ENCODE results near the gene KLF15. TPM values are rescaled to one million over a fixed set of nuclear protein-coding genes. Genes with fewer than 3 reads are reported as not detected.

Gene KLF15
- total RNA-seq, 1 donor from 2014 or later, result 44.6 TPM

DNA sequence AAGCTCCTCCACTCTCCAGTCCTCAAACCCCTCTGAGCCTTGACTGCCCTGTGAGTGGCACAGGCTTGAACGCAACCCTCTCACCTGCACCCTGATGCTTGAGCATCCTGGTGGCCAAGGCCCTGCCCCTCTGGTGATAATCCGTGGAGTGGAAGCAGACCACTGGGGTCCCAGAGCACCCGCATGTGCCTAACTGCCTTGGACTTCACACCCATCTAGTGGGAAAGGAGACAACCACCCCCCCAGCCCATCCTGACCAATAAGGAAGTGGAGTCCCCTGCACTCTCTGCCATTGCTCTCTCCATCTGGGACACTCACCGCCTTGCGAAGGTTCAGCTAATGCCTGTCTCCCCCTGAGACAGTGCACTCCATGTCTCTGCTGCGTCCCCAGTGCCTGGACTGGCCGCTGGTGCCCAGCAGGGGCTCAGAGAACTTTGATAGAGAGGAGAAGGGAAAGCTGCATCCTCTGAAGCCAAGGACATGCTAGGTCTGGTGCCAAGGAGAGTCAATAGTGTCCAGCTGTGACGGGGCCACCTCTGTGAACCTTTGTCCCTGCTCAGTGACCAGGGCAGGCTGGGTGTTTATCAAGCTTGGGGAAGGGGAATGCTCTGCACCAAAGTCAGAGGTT lies 3.4 kb downstream of the KLF15 start:
- H3K27me3 ChIP-seq, result no peaks in the 10 kb centered on the region
- DNase-seq (peak; percentile 56), ATAC-seq (no peak)
- H3K36me3 ChIP-seq, result peaks cover 25% of the 10 kb centered on the region
- intact Hi-C loops (cut with DNase I), result no loop called here
- no peak for TF ChIP-seq CTCF (IDR thresholded peaks at IDR 0.05)
- peak overlapping the region; percentile 10 for H3K4me3 ChIP-seq
- no peaks in the 10 kb centered on the region for H3K9me3 ChIP-seq
- H3K27ac ChIP-seq, result peak overlapping the region; percentile 87
- H3K4me1 ChIP-seq, result peaks cover 48% of the 10 kb centered on the region

DNA sequence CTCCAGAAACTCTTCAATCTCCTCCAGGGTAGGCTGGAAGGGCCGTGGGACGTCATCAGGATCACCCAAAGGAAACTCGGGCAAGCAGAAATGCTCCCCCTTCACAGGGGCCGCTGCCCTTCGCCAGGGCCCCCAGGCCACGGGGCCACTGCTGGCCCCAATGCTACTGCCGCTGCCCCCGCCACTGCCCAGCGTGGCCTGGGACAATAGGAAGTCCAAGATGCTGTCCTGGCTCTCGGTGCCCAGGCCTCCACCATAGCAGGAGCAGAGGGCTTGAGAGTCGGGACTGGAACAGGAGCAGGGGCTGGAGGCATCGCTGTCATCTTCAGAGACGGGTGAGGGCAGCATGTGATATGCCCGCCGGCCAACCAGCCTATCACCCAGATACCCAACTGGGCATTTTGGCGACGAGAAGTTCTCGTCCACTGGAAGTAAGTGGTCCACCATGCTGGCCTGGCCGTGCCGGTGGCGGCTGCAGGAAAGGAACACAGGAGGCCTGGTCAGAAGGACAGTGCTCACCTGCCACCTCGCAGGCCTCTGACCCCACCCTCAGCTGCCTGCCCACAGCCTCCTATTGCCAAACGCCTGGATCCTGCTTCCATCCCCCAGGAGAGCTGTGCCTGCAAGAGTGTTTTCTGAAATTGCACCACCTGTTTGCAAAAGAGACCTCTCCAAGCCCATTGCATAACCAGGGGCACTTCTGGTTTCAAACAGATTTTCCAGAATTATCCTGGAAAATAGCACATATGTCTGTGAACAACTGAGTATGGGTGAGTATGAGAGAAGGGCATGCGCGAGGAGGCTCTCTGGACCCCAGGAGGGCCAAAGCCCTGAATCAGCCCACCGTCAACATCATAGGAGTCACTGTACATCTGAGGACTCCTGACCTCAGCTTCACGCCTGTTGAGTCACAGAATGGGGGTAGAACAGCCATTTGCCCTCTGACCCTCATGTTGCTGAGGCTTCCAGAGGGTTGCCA lies 4.4 kb downstream of the KLF15 start:
- Histone ChIP-seq H3K36me3 (peaks cover 25% of the 10 kb centered on the region), H3K4me3 (no peak overlapping the region), H3K9me3 (no peaks in the 10 kb centered on the region), H3K27ac (peak overlapping the region; percentile 68), H3K27me3 (no peaks in the 10 kb centered on the region), H3K4me1 (peaks cover 42% of the 10 kb centered on the region)
- ATAC-seq (peak; percentile 21), DNase-seq (peak; percentile 82)
- TF ChIP-seq CTCF (IDR thresholded peaks at IDR 0.05), result no peak
- intact Hi-C loops (cut with DNase I), result no loop called here

- H3K4me1 ChIP-seq, result peaks cover 42% of the 10 kb centered on the region
- intact Hi-C loops (cut with DNase I), result no loop called here
Measured at GRCh38 chr3:126351771-126352475, 5.3 kb downstream of the KLF15 start.

GRCh38 chr3:126351086-126351770 lies 6.0 kb downstream of the KLF15 start:
- no peaks in the 10 kb centered on the region for H3K9me3 ChIP-seq
- no peak for TF ChIP-seq CTCF (IDR thresholded peaks at IDR 0.05)
- H3K27me3 ChIP-seq, result no peaks in the 10 kb centered on the region
- intact Hi-C loops (cut with DNase I), result no loop called here
- DNase-seq (peak; percentile 46), ATAC-seq (no peak)
- H3K4me1 ChIP-seq, result peaks cover 42% of the 10 kb centered on the region
- H3K27ac ChIP-seq, result no peak overlapping the region
- no peak overlapping the region for H3K4me3 ChIP-seq
- H3K36me3 ChIP-seq, result peaks cover 26% of the 10 kb centered on the region

More at GRCh38 chr3:126351771-126352475, 5.3 kb downstream of the KLF15 start:
- ATAC-seq (no peak), DNase-seq (peak; percentile 63)
- H3K4me3 ChIP-seq, result no peak overlapping the region
- H3K27me3 ChIP-seq, result no peaks in the 10 kb centered on the region
- peaks cover 25% of the 10 kb centered on the region for H3K36me3 ChIP-seq
- no peaks in the 10 kb centered on the region for H3K9me3 ChIP-seq
- peak; percentile 9 for TF ChIP-seq CTCF (IDR thresholded peaks at IDR 0.05)
- H3K27ac ChIP-seq, result peak overlapping the region; percentile 68

- ATAC-seq (no peak), DNase-seq (peak; percentile 42)
- no peak overlapping the region for H3K4me3 ChIP-seq
- H3K27me3 ChIP-seq, result no peaks in the 10 kb centered on the region
- H3K36me3 ChIP-seq, result peaks cover 33% of the 10 kb centered on the region
- intact Hi-C loops (cut with DNase I), result no loop called here
- TF ChIP-seq CTCF (IDR thresholded peaks at IDR 0.05), result no peak
- H3K9me3 ChIP-seq, result no peaks in the 10 kb centered on the region
- H3K27ac ChIP-seq, result no peak overlapping the region
- H3K4me1 ChIP-seq, result peaks cover 42% of the 10 kb centered on the region
Measured at GRCh38 chr3:126350502-126351085, 6.6 kb downstream of the KLF15 start.
